OCI-LY7 (cell line): Measurements from ENCODE around the gene SART3.

Experiments used
- CTCF ChIP-seq: fragments of 200-600 bp; sonication (generic); conservative IDR thresholded peaks from 2 replicates; pipeline ENCODE4 v1.5.1; 2014; ENCODE audit warnings: mild to moderate bottlenecking, antibody characterized with exemption, low read length, moderate library complexity, mixed read lengths
- EZH2phosphoT487 ChIP-seq: fragments of 200-600 bp; sonication (generic); IDR thresholded peaks from 2 replicates; pipeline ENCODE4 v1.6.1; 2018; ENCODE audit warnings: low read depth, borderline replicate concordance, mild to moderate bottlenecking, mixed run types, antibody characterized with exemption, low read length, moderate library complexity, mixed read lengths

GRCh38 chr12:108526482-108527165 is 34.3 kb downstream of the SART3 start:
- TF ChIP-seq CTCF (no peak), EZH2phosphoT487 (no peak)
